PC-3 (cell line): ENCODE measurements around the gene DNAJC6. TPM values are rescaled to one million over a fixed set of nuclear protein-coding genes. Genes with fewer than 3 reads are reported as not detected.
"Not testable (repeated sequence)": the region's sequence is repeated elsewhere in the genome, so short reads cannot be mapped to it uniquely, and the experiment has no call there.

Experiments
- ATAC-seq: fragments of 200-7000 bp; cut with Tn5 transposase; 2 replicates; pipeline ENCODE4 v1.9.1; 2020; ENCODE audit warnings: mild to moderate bottlenecking, moderate library complexity
- BruUV-seq: library from RNA; stranded (reverse); fragments of 400-500 nt; replicated peaks from 2 replicates; lab custom pipeline; 2021; lab: Mats Ljungman, UMichigan
- CTCF ChIA-PET: fragments of 300-600 bp; sonication (Branson Sonifier 250); formaldehyde crosslinking; loops from one replicate; lab custom pipeline; 2022; ENCODE audit warnings: antibody characterized with exemption; lab: Charles Lee
- POLR2A ChIA-PET: fragments of 300-600 bp; sonication (Branson Sonifier 250); formaldehyde crosslinking; loops from one replicate; lab custom pipeline; 2022; ENCODE audit warnings: antibody characterized with exemption; ENCODE audit not compliant: unreplicated experiment; lab: Charles Lee
- DNase-seq: peaks from one replicate; pipeline ENCODE4 v3.0.0-alpha.2; 2015
- H2AFZ ChIP-seq: fragments of 300-600 bp; sonication (generic); 2 replicates; pipeline ENCODE4 v1.6.0; 2016; ENCODE audit warnings: antibody characterized with exemption, low read length
- H3F3A ChIP-seq: fragments of 300-600 bp; sonication (generic); one replicate; pipeline ENCODE4 v1.6.0; 2017; ENCODE audit warnings: antibody characterized with exemption, low read length, control low read depth, mild to moderate bottlenecking; ENCODE audit not compliant: unreplicated experiment
- H3K27ac ChIP-seq: fragments of 300-600 bp; sonication (generic); 2 replicates; pipeline ENCODE4 v1.5.1; 2016; ENCODE audit warnings: mild to moderate bottlenecking, low read length
- H3K27me3 ChIP-seq: fragments of 300-600 bp; sonication (generic); 2 replicates; pipeline ENCODE4 v1.6.1; 2016; ENCODE audit warnings: low read length, mixed read lengths
- H3K36me3 ChIP-seq: fragments of 300-600 bp; sonication (generic); 2 replicates; pipeline ENCODE4 v1.6.1; 2016; ENCODE audit warnings: low read depth, mixed run types, low read length, mixed read lengths
- H3K4me1 ChIP-seq: fragments of 300-600 bp; sonication (generic); 2 replicates; pipeline ENCODE4 v1.5.1; 2016; ENCODE audit warnings: low read length; ENCODE audit not compliant: insufficient read depth
- H3K4me2 ChIP-seq: fragments of 300-600 bp; sonication (generic); 2 replicates; pipeline ENCODE4 v1.6.0; 2016; ENCODE audit warnings: low read length
- H3K4me3 ChIP-seq: fragments of 300-600 bp; sonication (generic); 2 replicates; pipeline ENCODE4 v1.5.1; 2016; ENCODE audit warnings: mild to moderate bottlenecking, low read length, mixed read lengths
- H3K79me2 ChIP-seq: fragments of 300-600 bp; sonication (generic); 2 replicates; pipeline ENCODE4 v1.6.1; 2017; ENCODE audit warnings: low read length, mixed read lengths
- H3K9ac ChIP-seq: fragments of 300-600 bp; sonication (generic); 2 replicates; pipeline ENCODE4 v1.6.0; 2016; ENCODE audit warnings: mild to moderate bottlenecking, low read length
- H3K9me2 ChIP-seq: fragments of 300-600 bp; sonication (generic); replicated peaks from 2 replicates; pipeline ENCODE4 v1.6.1; 2016; ENCODE audit warnings: mixed run types, low read length, mixed read lengths
- H3K9me3 ChIP-seq: fragments of 300-600 bp; sonication (generic); 2 replicates; pipeline ENCODE4 v1.6.1; 2016; ENCODE audit warnings: low read length, mixed read lengths
- H4K20me1 ChIP-seq: fragments of 300-600 bp; sonication (generic); 2 replicates; pipeline ENCODE4 v1.6.1; 2016; ENCODE audit warnings: low read length, mixed read lengths
- EZH2 ChIP-seq: fragments of 300-600 bp; sonication (generic); IDR thresholded peaks from one replicate; pipeline ENCODE4 v1.6.1; 2017; ENCODE audit warnings: antibody characterized with exemption, mild to moderate bottlenecking, low read length; ENCODE audit not compliant: unreplicated experiment
- EZH2phosphoT487 ChIP-seq: fragments of 300-600 bp; sonication (generic); IDR thresholded peaks from 2 replicates; pipeline ENCODE4 v1.6.1; 2018; ENCODE audit warnings: mild to moderate bottlenecking, antibody characterized with exemption, low read length, borderline replicate concordance
- intact Hi-C: fragments of 100-400 bp; cut with micrococcal nuclease; formaldehyde crosslinking; loops from 2 replicates; pipeline ENCODE4 v1.9.0; 2023
- total RNA-seq: library from RNA; depleted of rRNA; stranded (reverse); fragments of >200 nt; gene quantifications from 2 replicates; pipeline ENCODE4 v1.2.3, GENCODE V29; 2014
- TF ChIP-seq, protein P1 (sequence below): fragments of 300-600 bp; sonication (generic); conservative IDR thresholded peaks from 2 replicates; pipeline ENCODE4 v1.5.1; 2017; ENCODE audit warnings: antibody characterized with exemption, low read depth, mild to moderate bottlenecking, low read length

The DNAJC6 gene
- total RNA-seq, 1 experiment from 2014 or later: 3.0 TPM

DNA sequence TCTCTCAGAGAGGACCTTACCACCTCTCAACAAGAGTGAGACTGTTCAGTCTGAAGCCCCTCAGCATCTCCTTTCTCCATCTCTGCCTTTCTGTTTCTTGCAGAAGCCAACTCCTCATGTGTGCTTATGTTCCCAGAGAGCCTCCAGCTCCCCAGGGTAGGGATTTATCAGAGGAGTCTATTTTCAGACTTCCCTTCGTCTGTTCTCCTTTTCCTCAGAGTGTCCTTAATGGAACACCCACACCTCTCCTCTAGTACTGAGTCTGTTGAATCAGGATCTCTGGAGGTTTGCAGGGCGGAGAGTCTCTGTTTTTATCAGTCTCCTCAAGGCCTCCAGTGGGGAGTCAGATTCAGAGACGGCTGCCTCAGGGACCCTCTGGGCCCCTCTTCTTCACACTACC is 25.1 kb upstream of the DNAJC6 start:
- Histone ChIP-seq H3K79me2 (no peaks in the 10 kb centered on the region), H4K20me1 (no peaks in the 10 kb centered on the region), H2AFZ (no peak overlapping the region), H3K9me2 (no peaks in the 10 kb centered on the region), H3K9ac (no peak overlapping the region), H3K4me3 (no peak overlapping the region), H3K27me3 (no peaks in the 10 kb centered on the region), H3K27ac (no peak overlapping the region), H3F3A (no peaks in the 10 kb centered on the region), H3K9me3 (no peaks in the 10 kb centered on the region), H3K4me2 (no peak overlapping the region), H3K4me1 (peaks cover 9% of the 10 kb centered on the region; the same call in 1 of the 2 replicates), H3K36me3 (no peaks in the 10 kb centered on the region)
- intact Hi-C loops: no loop called here
- ATAC-seq: no peak
- CTCF ChIA-PET: no interaction called here
- POLR2A ChIA-PET: no interaction called here
- no peak for DNase-seq
- BruUV-seq: no TSS peak
- TF ChIP-seq EZH2phosphoT487: no peak

DNA sequence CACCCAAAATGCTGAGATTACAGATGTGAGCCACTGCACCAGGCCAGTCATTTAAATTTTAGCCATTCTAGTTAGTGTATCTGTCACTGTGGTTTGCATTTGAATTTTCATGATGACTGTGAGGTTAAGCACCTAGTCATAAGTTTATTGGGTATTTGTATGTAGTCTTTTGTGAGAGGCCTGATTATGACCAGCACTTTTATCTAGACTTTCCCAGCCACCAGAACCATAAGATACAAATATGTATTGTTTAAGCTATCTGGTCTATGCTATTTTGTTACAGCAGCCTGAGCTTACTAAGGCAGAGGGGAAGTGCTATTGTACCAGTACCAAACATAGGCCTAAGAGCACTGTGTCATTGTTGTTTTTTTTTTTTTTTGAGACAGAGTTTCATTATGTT is 19.9 kb upstream of the DNAJC6 start:
- ATAC-seq (no peak), DNase-seq (no peak)
- no TSS peak for BruUV-seq
- TF ChIP-seq EZH2: no peak
- no peak for TF ChIP-seq EZH2phosphoT487
- TF ChIP-seq, protein P1, sequence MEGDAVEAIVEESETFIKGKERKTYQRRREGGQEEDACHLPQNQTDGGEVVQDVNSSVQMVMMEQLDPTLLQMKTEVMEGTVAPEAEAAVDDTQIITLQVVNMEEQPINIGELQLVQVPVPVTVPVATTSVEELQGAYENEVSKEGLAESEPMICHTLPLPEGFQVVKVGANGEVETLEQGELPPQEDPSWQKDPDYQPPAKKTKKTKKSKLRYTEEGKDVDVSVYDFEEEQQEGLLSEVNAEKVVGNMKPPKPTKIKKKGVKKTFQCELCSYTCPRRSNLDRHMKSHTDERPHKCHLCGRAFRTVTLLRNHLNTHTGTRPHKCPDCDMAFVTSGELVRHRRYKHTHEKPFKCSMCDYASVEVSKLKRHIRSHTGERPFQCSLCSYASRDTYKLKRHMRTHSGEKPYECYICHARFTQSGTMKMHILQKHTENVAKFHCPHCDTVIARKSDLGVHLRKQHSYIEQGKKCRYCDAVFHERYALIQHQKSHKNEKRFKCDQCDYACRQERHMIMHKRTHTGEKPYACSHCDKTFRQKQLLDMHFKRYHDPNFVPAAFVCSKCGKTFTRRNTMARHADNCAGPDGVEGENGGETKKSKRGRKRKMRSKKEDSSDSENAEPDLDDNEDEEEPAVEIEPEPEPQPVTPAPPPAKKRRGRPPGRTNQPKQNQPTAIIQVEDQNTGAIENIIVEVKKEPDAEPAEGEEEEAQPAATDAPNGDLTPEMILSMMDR: no peak
- no peak overlapping the region for H2AFZ ChIP-seq
- no peaks in the 10 kb centered on the region for H3K27me3 ChIP-seq
- no peaks in the 10 kb centered on the region for H3K9me3 ChIP-seq
- no peaks in the 10 kb centered on the region for H3K36me3 ChIP-seq
- intact Hi-C loops: no loop called here
- H3K79me2 ChIP-seq: no peaks in the 10 kb centered on the region
- ChIA-PET POLR2A (no interaction called here), CTCF (no interaction called here)
- H3K4me3 ChIP-seq: no peak overlapping the region
- no peak overlapping the region for H3K9ac ChIP-seq
- no peaks in the 10 kb centered on the region for H3K4me1 ChIP-seq
- no peaks in the 10 kb centered on the region for H3F3A ChIP-seq
- no peaks in the 10 kb centered on the region for H4K20me1 ChIP-seq
- no peak overlapping the region for H3K4me2 ChIP-seq
- H3K9me2 ChIP-seq: no peaks in the 10 kb centered on the region
- H3K27ac ChIP-seq: no peak overlapping the region

DNA sequence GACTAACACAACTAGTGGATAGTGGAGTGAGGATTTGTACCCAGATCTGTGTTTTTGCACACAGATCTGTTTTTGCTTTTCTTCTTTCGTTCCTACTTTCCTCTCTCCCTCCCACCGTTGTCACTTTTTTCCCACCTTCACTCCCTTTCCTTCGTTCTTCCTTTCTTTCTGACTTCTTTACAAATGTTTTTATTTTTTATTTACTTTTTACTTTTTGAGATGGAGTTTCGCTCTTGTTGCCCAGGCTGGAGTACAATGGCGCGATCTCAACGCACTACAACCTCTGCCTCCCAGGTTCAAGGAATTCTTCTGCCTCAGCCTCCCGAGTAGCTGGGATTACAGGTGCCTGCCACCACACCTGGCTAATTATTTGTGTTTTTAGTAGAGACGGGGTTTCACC is 17.5 kb upstream of the DNAJC6 start:
- ATAC-seq, intact Hi-C loops, H4K20me1 ChIP-seq, CTCF ChIA-PET, H3K9me2 ChIP-seq, H3K27me3 ChIP-seq, H3K79me2 ChIP-seq, H3K9ac ChIP-seq, H3F3A ChIP-seq, POLR2A ChIA-PET, H3K4me1 ChIP-seq, BruUV-seq, H3K36me3 ChIP-seq, H3K27ac ChIP-seq, DNase-seq, H3K4me2 ChIP-seq, H3K9me3 ChIP-seq, H3K4me3 ChIP-seq, H2AFZ ChIP-seq: not testable (repeated sequence)
